IMR-90 (cell line): Measurements from ENCODE around the gene KCNQ2.

Experiments
- BHLHE40 ChIP-seq: fragments of 150-350 bp; IDR thresholded peaks from 2 replicates; pipeline ENCODE4 v1.6.1; 2016; ENCODE audit warnings: mild to moderate bottlenecking, low read depth, low read length
- CTCF ChIP-seq: conservative IDR thresholded peaks from 2 replicates; pipeline ENCODE4 v1.5.1; 2012; ENCODE audit warnings: mild to moderate bottlenecking, low read depth, low read length, improper control_type of control experiment
- FOS ChIP-seq: fragments of 150-350 bp; IDR thresholded peaks from 2 replicates; pipeline ENCODE4 v1.6.1; 2016; ENCODE audit warnings: low read depth, low read length
- MAFK ChIP-seq: IDR thresholded peaks from 2 replicates; pipeline ENCODE4 v1.6.1; 2012; ENCODE audit warnings: low read depth, low read length, improper control_type of control experiment
- MAZ ChIP-seq: IDR thresholded peaks from 2 replicates; pipeline ENCODE4 v1.6.1; 2012; ENCODE audit warnings: low read depth, mild to moderate bottlenecking, low read length, improper control_type of control experiment, moderate library complexity, borderline replicate concordance
- MXI1 ChIP-seq: IDR thresholded peaks from 2 replicates; pipeline ENCODE4 v1.6.1; 2012; ENCODE audit warnings: low read depth, mild to moderate bottlenecking, low read length, moderate library complexity, borderline replicate concordance
- POLR2A ChIP-seq: IDR thresholded peaks from 2 replicates; pipeline ENCODE4 v1.6.1; 2012; ENCODE audit warnings: mild to moderate bottlenecking, low read depth, low read length
- RAD21 ChIP-seq: IDR thresholded peaks from 2 replicates; pipeline ENCODE4 v1.6.1; 2012; ENCODE audit warnings: low read length, improper control_type of control experiment
- RCOR1 ChIP-seq: IDR thresholded peaks from 2 replicates; pipeline ENCODE4 v1.6.1; 2012; ENCODE audit warnings: mild to moderate bottlenecking, low read length, improper control_type of control experiment; ENCODE audit not compliant: insufficient replicate concordance
- RFX5 ChIP-seq: IDR thresholded peaks from 2 replicates; pipeline ENCODE4 v1.8.0; 2012; ENCODE audit warnings: low read depth, mild to moderate bottlenecking, low read length, moderate library complexity
- SMC3 ChIP-seq: fragments of 150-350 bp; IDR thresholded peaks from 2 replicates; pipeline ENCODE4 v1.6.1; 2016; ENCODE audit warnings: low read depth, mild to moderate bottlenecking, antibody characterized with exemption, low read length, moderate library complexity
- USF2 ChIP-seq: fragments of 150-350 bp; IDR thresholded peaks from 2 replicates; pipeline ENCODE4 v1.6.1; 2017; ENCODE audit warnings: mild to moderate bottlenecking, antibody characterized with exemption, low read length, low read depth

DNA sequence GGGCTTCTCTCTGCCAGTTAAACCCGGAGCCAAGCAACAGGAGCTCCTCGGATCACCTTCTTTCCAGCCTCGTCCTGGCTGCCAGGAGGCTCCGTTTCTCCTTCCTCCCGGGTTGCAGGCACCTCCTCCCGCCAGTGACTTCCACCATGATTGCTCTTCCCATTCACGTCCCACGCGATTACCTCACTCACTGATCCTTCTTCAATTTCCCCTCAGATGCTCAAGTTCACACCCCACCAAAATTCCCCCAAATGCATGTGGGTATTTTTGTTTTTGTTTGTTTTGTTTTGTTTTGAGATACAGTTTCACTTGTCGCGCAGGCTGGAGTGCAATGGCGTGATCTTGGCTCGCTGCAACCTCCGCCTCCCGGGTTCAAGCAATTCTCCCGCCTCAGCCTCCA lies 25.1 kb downstream of the KCNQ2 start:
- no peak for TF ChIP-seq CTCF
- TF ChIP-seq POLR2A: no peak
- TF ChIP-seq USF2: no peak
- no peak for TF ChIP-seq MXI1
- no peak for TF ChIP-seq RFX5
- no peak for TF ChIP-seq BHLHE40
- no peak for TF ChIP-seq SMC3
- TF ChIP-seq RAD21: no peak
- no peak for TF ChIP-seq MAZ
- no peak for TF ChIP-seq FOS
- TF ChIP-seq RCOR1: no peak
- TF ChIP-seq MAFK: no peak
